ENCODE measurements around the gene ARSA.

ARSA gene

DNA sequence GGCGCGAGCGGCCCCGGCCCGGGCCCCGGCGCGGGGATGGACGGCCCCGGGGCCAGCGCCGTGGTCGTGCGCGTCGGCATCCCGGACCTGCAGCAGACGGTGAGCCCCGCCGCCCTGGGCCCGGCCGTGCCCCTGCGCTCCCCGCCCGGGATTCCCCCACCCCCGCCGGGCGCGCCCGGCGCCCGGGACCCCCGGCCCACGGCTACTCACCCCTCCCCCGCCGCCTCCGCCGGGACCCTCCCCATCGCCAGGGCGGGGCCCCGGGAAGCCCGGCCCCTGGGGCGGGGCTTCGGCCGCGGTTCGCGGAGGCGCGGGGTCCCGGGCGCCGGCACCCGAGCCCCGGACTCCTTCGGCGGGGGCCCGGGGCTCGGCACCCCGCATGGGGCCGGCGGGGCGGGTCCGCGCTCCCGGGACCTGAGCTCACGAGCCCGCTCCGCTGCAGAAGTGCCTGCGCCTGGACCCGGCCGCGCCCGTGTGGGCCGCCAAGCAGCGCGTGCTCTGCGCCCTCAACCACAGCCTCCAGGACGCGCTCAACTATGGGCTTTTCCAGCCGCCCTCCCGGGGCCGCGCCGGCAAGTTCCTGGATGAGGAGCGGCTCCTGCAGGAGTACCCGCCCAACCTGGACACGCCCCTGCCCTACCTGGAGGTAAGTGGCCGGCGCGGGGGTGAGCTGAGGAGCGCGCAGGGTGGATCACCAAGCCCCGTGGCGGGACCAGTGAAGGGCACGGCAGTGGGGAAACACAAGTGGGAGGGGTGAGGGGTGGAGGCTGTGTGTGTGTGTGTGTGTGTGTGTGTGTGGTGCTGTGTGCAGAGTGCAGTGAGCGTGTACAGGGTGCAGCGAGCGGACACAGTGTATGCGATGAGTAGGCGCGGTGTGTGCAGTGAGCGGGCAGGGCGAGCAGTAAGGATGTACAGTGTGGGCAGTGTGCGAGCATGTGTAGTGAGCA is 46.9 kb upstream of the ARSA start:
- H3K27me3 ChIP-seq (replicated peaks; ENCODE audit: control insufficient read depth, insufficient read depth, low read length), result peaks cover 4% of the 10 kb centered on the region
- no peak for DNase-seq (ENCODE audit: extremely low read depth, insufficient read length)
- TF ChIP-seq, protein P1, sequence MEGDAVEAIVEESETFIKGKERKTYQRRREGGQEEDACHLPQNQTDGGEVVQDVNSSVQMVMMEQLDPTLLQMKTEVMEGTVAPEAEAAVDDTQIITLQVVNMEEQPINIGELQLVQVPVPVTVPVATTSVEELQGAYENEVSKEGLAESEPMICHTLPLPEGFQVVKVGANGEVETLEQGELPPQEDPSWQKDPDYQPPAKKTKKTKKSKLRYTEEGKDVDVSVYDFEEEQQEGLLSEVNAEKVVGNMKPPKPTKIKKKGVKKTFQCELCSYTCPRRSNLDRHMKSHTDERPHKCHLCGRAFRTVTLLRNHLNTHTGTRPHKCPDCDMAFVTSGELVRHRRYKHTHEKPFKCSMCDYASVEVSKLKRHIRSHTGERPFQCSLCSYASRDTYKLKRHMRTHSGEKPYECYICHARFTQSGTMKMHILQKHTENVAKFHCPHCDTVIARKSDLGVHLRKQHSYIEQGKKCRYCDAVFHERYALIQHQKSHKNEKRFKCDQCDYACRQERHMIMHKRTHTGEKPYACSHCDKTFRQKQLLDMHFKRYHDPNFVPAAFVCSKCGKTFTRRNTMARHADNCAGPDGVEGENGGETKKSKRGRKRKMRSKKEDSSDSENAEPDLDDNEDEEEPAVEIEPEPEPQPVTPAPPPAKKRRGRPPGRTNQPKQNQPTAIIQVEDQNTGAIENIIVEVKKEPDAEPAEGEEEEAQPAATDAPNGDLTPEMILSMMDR (IDR thresholded peaks at IDR 0.05; ENCODE audit: insufficient read depth, low read length, poor library complexity, severe bottlenecking), result no peak
- no peaks in the 10 kb centered on the region for H3K36me3 ChIP-seq (ENCODE audit: control insufficient read depth, insufficient read depth, low read length)
- H3K4me3 ChIP-seq (replicated peaks; ENCODE audit: low read depth, low read length), result no peak overlapping the region

DNA sequence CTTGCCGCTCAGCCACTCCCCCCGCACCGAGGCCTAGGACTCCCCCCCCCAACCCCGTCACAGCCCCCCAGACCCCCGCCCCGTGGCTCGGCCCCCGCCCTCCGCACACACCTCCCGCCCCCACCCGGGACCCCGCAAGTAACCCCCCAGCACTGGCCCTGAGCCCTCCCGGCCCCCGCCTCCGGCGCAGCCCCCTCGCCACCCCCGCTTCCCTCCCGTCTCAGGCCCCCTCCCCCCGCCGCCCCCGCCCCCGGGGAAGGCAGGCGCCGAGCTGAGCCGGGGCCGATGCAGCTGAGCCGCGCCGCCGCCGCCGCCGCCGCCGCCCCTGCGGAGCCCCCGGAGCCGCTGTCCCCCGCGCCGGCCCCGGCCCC is 46.2 kb upstream of the ARSA start:
- Histone ChIP-seq H3K4me3 (replicated peaks; ENCODE audit: low read depth, low read length) (no peak overlapping the region), H3K27me3 (replicated peaks; ENCODE audit: control insufficient read depth, insufficient read depth, low read length) (peaks cover 4% of the 10 kb centered on the region), H3K36me3 (ENCODE audit: control insufficient read depth, insufficient read depth, low read length) (no peaks in the 10 kb centered on the region)
- TF ChIP-seq, protein P1 (IDR thresholded peaks at IDR 0.05; ENCODE audit: insufficient read depth, low read length, poor library complexity, severe bottlenecking), result no peak
- no peak for DNase-seq (ENCODE audit: extremely low read depth, insufficient read length)

DNA sequence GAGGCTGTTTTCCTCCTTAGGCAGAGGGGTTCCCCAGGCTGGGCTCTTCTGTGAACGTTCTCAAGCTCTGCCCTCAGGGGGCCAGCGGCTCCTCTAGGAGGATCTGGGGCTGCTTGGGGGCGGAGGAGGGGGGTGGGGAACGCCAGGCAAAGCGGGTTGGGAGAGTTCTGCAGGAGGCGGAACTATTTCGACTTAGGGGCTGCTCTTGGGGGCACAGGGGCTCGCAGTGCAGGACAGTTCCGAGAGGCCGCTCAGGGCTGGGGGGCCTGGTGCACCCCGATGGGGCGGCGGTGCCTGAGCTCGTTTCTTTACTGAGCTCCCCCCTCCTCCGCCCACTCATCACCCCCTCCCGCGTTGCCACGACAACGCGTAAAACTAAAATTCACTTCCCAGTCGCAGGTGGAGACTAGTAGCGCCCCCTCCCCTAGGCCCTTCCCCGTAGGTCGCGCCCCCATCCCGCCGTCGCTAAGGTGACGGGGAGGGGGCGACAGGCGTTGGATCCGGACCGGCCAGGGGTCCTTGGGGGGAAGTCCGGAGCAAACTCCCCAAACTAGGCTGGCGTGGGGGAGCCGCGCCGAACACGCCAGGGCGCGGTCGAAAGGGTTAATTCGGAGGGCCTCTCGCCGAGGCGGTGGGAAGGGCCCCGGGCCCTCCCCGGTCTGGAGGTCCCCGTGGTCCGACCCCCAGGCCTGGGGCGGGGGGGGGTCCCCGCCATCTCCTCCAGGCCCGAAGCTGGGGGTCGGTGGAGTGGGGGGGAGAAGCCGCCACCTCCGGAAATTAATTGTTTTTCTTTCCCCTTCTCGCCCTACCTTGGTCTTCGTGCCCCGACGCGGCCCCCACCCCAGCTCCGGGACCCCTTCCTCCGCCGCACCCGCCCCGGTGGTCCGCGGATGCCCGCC is 45.5 kb upstream of the ARSA start:
- no peak overlapping the region; the same call in 1 of the 2 replicates for H3K4me3 ChIP-seq (replicated peaks; ENCODE audit: low read depth, low read length)
- DNase-seq (ENCODE audit: extremely low read depth, insufficient read length), result no peak
- TF ChIP-seq, protein P1 (IDR thresholded peaks at IDR 0.05; ENCODE audit: insufficient read depth, low read length, poor library complexity, severe bottlenecking), result no peak
- no peaks in the 10 kb centered on the region for H3K36me3 ChIP-seq (ENCODE audit: control insufficient read depth, insufficient read depth, low read length)
- H3K27me3 ChIP-seq (replicated peaks; ENCODE audit: control insufficient read depth, insufficient read depth, low read length), result peaks cover 4% of the 10 kb centered on the region

DNA sequence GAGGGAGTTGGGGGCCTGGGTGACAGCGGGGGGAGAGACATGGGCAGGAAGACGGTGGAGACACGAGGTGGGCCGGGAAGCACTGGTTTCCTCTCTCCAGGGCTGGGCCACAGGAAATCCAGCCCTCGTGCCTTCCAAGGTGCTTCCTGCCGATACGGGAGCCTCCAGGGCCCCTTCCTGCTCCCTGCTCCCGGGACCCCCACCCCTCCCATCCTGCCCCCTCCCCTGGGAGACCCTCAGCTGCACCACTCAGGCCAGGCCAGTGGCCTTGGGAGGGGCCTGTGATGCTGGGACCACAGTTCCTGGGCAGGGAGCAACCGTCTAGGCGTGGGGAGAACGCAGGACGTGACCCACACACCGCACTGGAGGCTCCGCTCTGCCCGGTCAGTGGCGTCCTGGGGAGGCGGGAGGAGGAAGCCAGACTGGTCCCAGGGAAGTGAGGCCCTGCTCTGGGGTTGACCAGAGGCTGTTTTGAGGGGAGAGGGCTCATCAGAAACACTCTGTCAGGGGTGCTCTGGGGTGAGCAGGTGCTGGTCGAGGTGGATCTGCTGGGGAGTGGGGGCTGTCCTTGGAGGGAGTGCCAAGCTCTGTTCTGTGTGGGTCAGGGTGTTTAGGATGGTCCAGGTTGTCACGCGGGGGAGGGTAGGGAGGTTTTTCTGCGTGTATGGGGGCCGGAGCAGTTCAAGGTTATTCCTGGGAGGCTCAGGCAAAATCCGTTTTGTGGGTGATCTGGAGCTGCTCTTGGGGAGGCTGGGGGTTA is 44.7 kb upstream of the ARSA start, which contains the start of gene SHANK3:
TSS of gene SHANK3 (plus strand) at position 353 of the 760 bp plus-strand sequence.
- no peaks in the 10 kb centered on the region for H3K36me3 ChIP-seq (ENCODE audit: control insufficient read depth, insufficient read depth, low read length)
- H3K4me3 ChIP-seq (replicated peaks; ENCODE audit: low read depth, low read length), result no peak within 1 kb of the TSS; the same call in 1 of the 2 replicates
- peaks cover 4% of the 10 kb centered on the region for H3K27me3 ChIP-seq (replicated peaks; ENCODE audit: control insufficient read depth, insufficient read depth, low read length)
- no peak for DNase-seq (ENCODE audit: extremely low read depth, insufficient read length)
- TF ChIP-seq, protein P1 (IDR thresholded peaks at IDR 0.05; ENCODE audit: insufficient read depth, low read length, poor library complexity, severe bottlenecking), result no peak

DNA sequence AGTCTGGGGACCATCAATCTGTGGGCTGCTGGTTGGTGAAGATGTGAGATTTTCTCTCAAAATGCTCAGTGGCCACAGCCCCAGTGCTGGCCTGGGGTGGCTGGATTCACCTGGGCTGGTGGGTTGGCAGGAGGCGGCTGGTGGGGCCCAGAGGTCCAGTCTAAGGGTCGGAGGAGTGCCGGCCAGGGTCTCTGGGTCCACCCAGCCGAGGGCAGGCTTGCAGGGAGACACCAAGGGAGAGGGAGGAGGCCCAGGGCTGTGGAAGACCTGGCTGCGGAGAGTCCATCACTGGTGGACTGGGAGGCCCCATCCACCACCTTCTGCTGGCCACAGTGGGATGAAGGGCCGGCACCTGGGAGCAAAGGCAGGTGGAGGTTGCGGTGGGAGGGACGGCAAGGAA is 44.1 kb upstream of the ARSA start:
- no peak for DNase-seq (ENCODE audit: extremely low read depth, insufficient read length)
- H3K27me3 ChIP-seq (replicated peaks; ENCODE audit: control insufficient read depth, insufficient read depth, low read length), result peaks cover 4% of the 10 kb centered on the region
- H3K4me3 ChIP-seq (replicated peaks; ENCODE audit: low read depth, low read length), result no peak overlapping the region
- no peaks in the 10 kb centered on the region for H3K36me3 ChIP-seq (ENCODE audit: control insufficient read depth, insufficient read depth, low read length)
- TF ChIP-seq, protein P1 (IDR thresholded peaks at IDR 0.05; ENCODE audit: insufficient read depth, low read length, poor library complexity, severe bottlenecking), result no peak

Measured in GM06990 (cell line).